PC-3 (cell line): ENCODE results near the gene AFG1L.

Experiments used
- EZH2 ChIP-seq: fragments of 300-600 bp; sonication (generic); IDR thresholded peaks from one replicate; pipeline ENCODE4 v1.6.1; 2017; ENCODE audit warnings: antibody characterized with exemption, mild to moderate bottlenecking, low read length; ENCODE audit not compliant: unreplicated experiment
- TF ChIP-seq, protein P1 (sequence below): fragments of 300-600 bp; sonication (generic); conservative IDR thresholded peaks from 2 replicates; pipeline ENCODE4 v1.5.1; 2017; ENCODE audit warnings: antibody characterized with exemption, low read depth, mild to moderate bottlenecking, low read length

DNA sequence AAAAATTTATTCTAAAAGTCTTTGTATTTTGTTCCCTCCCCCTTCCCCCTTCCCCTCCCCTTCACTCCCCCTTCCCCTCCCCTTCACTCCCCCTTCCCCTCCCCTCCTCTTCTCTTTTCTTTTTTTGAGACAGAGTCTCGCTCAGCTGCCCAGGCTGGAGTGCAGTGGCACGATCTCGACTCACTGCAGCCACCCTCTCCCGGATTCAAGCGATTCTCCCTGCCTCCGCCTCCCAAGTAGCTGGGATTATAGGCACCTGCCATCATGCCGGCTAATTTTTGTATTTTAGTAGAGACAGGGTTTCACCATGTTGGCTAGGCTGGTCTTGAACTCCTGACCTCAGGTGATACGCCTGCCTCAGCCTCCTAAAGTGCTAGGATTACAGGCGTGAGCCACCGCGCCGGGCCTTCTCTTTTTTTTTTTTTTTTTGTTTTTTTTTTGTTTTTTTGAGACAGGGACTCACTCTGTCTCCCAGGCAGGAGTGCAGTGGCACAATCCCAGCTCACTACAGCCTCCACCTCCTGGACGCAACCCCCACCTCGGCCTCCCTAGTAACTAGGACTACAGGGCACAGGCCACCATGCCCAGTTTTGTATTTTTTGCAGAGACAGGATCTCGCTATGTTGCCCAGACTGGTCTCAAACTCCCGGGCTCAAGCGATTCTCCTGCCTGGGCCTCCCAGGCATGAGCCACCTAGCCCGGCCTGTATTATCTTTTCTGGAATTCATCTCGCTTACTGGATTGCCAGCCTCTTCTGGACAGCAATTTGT is 1.1 kb upstream of the AFG1L start:
- TF ChIP-seq EZH2: no peak
- TF ChIP-seq, protein P1, sequence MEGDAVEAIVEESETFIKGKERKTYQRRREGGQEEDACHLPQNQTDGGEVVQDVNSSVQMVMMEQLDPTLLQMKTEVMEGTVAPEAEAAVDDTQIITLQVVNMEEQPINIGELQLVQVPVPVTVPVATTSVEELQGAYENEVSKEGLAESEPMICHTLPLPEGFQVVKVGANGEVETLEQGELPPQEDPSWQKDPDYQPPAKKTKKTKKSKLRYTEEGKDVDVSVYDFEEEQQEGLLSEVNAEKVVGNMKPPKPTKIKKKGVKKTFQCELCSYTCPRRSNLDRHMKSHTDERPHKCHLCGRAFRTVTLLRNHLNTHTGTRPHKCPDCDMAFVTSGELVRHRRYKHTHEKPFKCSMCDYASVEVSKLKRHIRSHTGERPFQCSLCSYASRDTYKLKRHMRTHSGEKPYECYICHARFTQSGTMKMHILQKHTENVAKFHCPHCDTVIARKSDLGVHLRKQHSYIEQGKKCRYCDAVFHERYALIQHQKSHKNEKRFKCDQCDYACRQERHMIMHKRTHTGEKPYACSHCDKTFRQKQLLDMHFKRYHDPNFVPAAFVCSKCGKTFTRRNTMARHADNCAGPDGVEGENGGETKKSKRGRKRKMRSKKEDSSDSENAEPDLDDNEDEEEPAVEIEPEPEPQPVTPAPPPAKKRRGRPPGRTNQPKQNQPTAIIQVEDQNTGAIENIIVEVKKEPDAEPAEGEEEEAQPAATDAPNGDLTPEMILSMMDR: no peak
